MM.1S (cell line): ENCODE results near the gene GARNL3.

Experiments used
- DNase-seq: peaks from one replicate; pipeline ENCODE4 v3.0.0-alpha.2; 2015
- H2AFZ ChIP-seq: fragments of 300-600 bp; sonication (generic); 2 replicates; pipeline ENCODE4 v1.6.0; 2016; ENCODE audit warnings: antibody characterized with exemption, low read length
- H3F3A ChIP-seq: fragments of 300-600 bp; sonication (generic); 2 replicates; pipeline ENCODE4 v1.6.1; 2016; ENCODE audit warnings: mild to moderate bottlenecking, antibody characterized with exemption, low read length, moderate library complexity, mixed read lengths; ENCODE audit not compliant: insufficient read depth
- H3K27ac ChIP-seq: fragments of 300-600 bp; sonication (generic); 2 replicates; pipeline ENCODE4 v1.5.1; 2016; ENCODE audit warnings: mild to moderate bottlenecking, low read length
- H3K27me3 ChIP-seq: fragments of 300-600 bp; sonication (generic); replicated peaks from 2 replicates; pipeline ENCODE4 v1.6.0; 2016; ENCODE audit warnings: low read length; ENCODE audit not compliant: insufficient read depth
- H3K36me3 ChIP-seq: fragments of 300-600 bp; sonication (generic); replicated peaks from 2 replicates; pipeline ENCODE4 v1.6.1; 2016; ENCODE audit warnings: mild to moderate bottlenecking, low read length, mixed read lengths; ENCODE audit not compliant: insufficient read depth
- H3K4me1 ChIP-seq: fragments of 300-600 bp; sonication (generic); 2 replicates; pipeline ENCODE4 v1.6.1; 2016; ENCODE audit warnings: low read length, mixed read lengths
- H3K4me2 ChIP-seq: fragments of 300-600 bp; sonication (generic); 2 replicates; pipeline ENCODE4 v1.6.0; 2016; ENCODE audit warnings: low read depth, low read length
- H3K4me3 ChIP-seq: fragments of 300-600 bp; sonication (generic); 2 replicates; pipeline ENCODE4 v1.5.1; 2016; ENCODE audit warnings: low read length, mixed read lengths
- H3K79me2 ChIP-seq: fragments of 300-600 bp; sonication (generic); 2 replicates; pipeline ENCODE4 v1.6.1; 2016; ENCODE audit warnings: mixed run types, low read length, mixed read lengths
- H3K9ac ChIP-seq: fragments of 300-600 bp; sonication (generic); 2 replicates; pipeline ENCODE4 v1.6.1; 2016; ENCODE audit warnings: low read length, mixed read lengths
- H3K9me2 ChIP-seq: fragments of 300-600 bp; sonication (generic); replicated peaks from 2 replicates; pipeline ENCODE4 v1.6.1; 2016; ENCODE audit warnings: mild to moderate bottlenecking, low read length, mixed read lengths; ENCODE audit not compliant: insufficient read depth
- H3K9me3 ChIP-seq: fragments of 300-600 bp; sonication (generic); replicated peaks from 2 replicates; pipeline ENCODE4 v1.6.1; 2016; ENCODE audit warnings: mild to moderate bottlenecking, low read length, mixed read lengths; ENCODE audit not compliant: insufficient read depth
- H4K20me1 ChIP-seq: fragments of 300-600 bp; sonication (generic); 2 replicates; pipeline ENCODE4 v1.6.1; 2016; ENCODE audit warnings: mild to moderate bottlenecking, low read length, moderate library complexity, mixed read lengths; ENCODE audit not compliant: insufficient read depth
- CTCF ChIP-seq: fragments of 300-600 bp; sonication (generic); IDR thresholded peaks from 2 replicates; pipeline ENCODE4 v1.5.1; 2016; ENCODE audit warnings: antibody characterized with exemption, low read length, mixed read lengths
- EZH2 ChIP-seq: fragments of 300-600 bp; sonication (generic); optimal IDR thresholded peaks from 2 replicates; pipeline ENCODE3; 2017; ENCODE audit warnings: low read depth, mild to moderate bottlenecking, antibody characterized with exemption, low read length, mixed read lengths
- EZH2phosphoT487 ChIP-seq: fragments of 300-600 bp; sonication (generic); IDR thresholded peaks from 2 replicates; pipeline ENCODE4 v1.6.1; 2018; ENCODE audit warnings: antibody characterized with exemption, low read length

GARNL3 gene

GRCh38 chr9:127277770-127278169 lies 13.2 kb downstream of the GARNL3 start:
- no peaks in the 10 kb centered on the region for H3K36me3 ChIP-seq
- no peak for DNase-seq
- H3K4me3 ChIP-seq, result no peak overlapping the region
- no peak overlapping the region for H2AFZ ChIP-seq
- H3K4me2 ChIP-seq, result no peak overlapping the region
- H4K20me1 ChIP-seq, result no peaks in the 10 kb centered on the region
- no peaks in the 10 kb centered on the region for H3K9me2 ChIP-seq
- H3K27ac ChIP-seq, result no peak overlapping the region
- H3K9ac ChIP-seq, result no peak overlapping the region
- TF ChIP-seq EZH2, result no peak
- TF ChIP-seq EZH2phosphoT487, result no peak
- TF ChIP-seq CTCF, result no peak
- H3K27me3 ChIP-seq, result no peaks in the 10 kb centered on the region
- peaks cover 23% of the 10 kb centered on the region for H3K4me1 ChIP-seq
- H3K79me2 ChIP-seq, result no peaks in the 10 kb centered on the region
- no peaks in the 10 kb centered on the region for H3F3A ChIP-seq
- H3K9me3 ChIP-seq, result no peaks in the 10 kb centered on the region

- Histone ChIP-seq H3K4me2 (no peak overlapping the region), H3K4me1 (peaks cover 23% of the 10 kb centered on the region), H4K20me1 (no peaks in the 10 kb centered on the region), H3K9me3 (no peaks in the 10 kb centered on the region), H3K27ac (no peak overlapping the region), H3K27me3 (no peaks in the 10 kb centered on the region), H3K9me2 (no peaks in the 10 kb centered on the region), H2AFZ (no peak overlapping the region), H3K9ac (no peak overlapping the region), H3K4me3 (no peak overlapping the region), H3K79me2 (no peaks in the 10 kb centered on the region), H3F3A (no peaks in the 10 kb centered on the region), H3K36me3 (no peaks in the 10 kb centered on the region)
- TF ChIP-seq EZH2, result no peak
- no peak for TF ChIP-seq CTCF
- no peak for TF ChIP-seq EZH2phosphoT487
- no peak for DNase-seq
Observed at GRCh38 chr9:127278372-127278771, 13.8 kb downstream of the GARNL3 start.

DNA sequence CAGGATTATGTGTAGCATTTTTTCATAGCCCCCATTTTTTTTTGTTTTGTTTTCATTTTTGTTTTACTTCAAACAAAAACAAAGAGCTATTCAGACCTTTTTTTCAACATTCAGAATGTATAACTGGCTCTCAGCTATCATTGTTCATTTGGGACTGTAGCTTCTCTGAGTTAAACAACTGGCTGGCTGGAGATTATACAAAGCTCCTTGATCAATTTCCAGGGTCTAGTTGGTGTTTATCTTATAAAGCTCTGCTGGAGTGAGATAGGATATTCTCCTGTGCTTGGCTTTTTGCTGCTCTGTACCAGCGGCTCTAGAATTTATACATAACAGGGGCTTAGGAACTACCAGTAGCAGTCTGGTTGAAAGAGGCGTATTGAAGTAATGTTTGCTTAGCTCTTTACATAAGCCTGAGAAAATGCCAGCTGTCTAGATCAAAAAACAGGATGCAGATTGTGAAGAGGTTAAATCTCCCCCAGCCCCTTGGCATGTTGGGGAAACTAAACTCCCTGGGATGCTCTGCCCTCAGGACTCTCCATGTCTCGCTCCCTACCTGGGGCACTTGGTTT lies 15.2 kb downstream of the GARNL3 start:
- Histone ChIP-seq H3F3A (no peaks in the 10 kb centered on the region), H3K27ac (no peak overlapping the region), H3K4me3 (no peak overlapping the region), H3K79me2 (no peaks in the 10 kb centered on the region), H3K27me3 (no peaks in the 10 kb centered on the region), H2AFZ (no peak overlapping the region), H3K4me2 (no peak overlapping the region), H3K4me1 (peaks cover 23% of the 10 kb centered on the region), H3K36me3 (no peaks in the 10 kb centered on the region), H3K9me3 (no peaks in the 10 kb centered on the region), H3K9me2 (no peaks in the 10 kb centered on the region), H3K9ac (no peak overlapping the region), H4K20me1 (no peaks in the 10 kb centered on the region)
- TF ChIP-seq EZH2phosphoT487 (no peak), EZH2 (no peak), CTCF (no peak)
- no peak for DNase-seq
